Left lung (tissue), 10 donors: ENCODE data around the gene SLC1A7. TPM values are rescaled to one million over a fixed set of nuclear protein-coding genes. Genes with fewer than 3 reads are reported as not detected.

Experiments
- ATAC-seq: fragments of 200-7000 bp; cut with Tn5 transposase; one replicate; pipeline ENCODE4 v1.9.1; 2020; ENCODE audit warnings: moderate library complexity
- DNase-seq, 4 donors: peaks; one replicate each; pipeline ENCODE4 v3.0.0-alpha.2; 2013 to 2020
- H3K27ac ChIP-seq, 2 donors: fragments of 200-600 bp; sonication (generic) in 1 of 2; one replicate each; pipeline versions ENCODE4 v1.5.0 to v1.8.0; 2020 to 2021
- H3K27me3 ChIP-seq, 2 donors: fragments of 200-600 bp; sonication (generic) in 1 of 2; one replicate each; pipeline versions ENCODE4 v1.5.0 to v1.8.0; 2020 to 2021
- H3K36me3 ChIP-seq, 2 donors: fragments of 200-600 bp; sonication (generic) in 1 of 2; one replicate each; pipeline versions ENCODE4 v1.5.0 to v1.8.0; 2020 to 2021
- H3K4me1 ChIP-seq, 2 donors: fragments of 200-600 bp; one replicate each; pipeline ENCODE4 v1.8.0; 2021
- H3K4me3 ChIP-seq, 2 donors: fragments of 200-600 bp; sonication (generic) in 1 of 2; one replicate each; pipeline versions ENCODE4 v1.5.0 to v1.8.0; 2020 to 2021; ENCODE audit warnings: mild to moderate bottlenecking in 1 of 2
- H3K9me3 ChIP-seq, 2 donors: fragments of 200-600 bp; sonication (generic) in 1 of 2; one replicate each; pipeline versions ENCODE4 v1.5.0 to v1.8.0; 2020 to 2021
- CTCF ChIP-seq, 2 donors: fragments of 200-600 bp; sonication (generic) in 1 of 2; IDR thresholded peaks; one replicate each; pipeline versions ENCODE4 v1.5.0 to v1.8.0; 2021; ENCODE audit warnings: antibody characterized with exemption in 2 of 2
- intact Hi-C, 2 donors: fragments of 100-400 bp; cut with DNase I; formaldehyde crosslinking; loops; one replicate each; pipeline versions ENCODE4 v1.11.2 to v1.14.2; 2022
- polyA plus RNA-seq, 6 donors: library from polyadenylated mRNA; unstranded; fragments of 120-200 nt; gene quantifications; one replicate each; pipeline ENCODE4 v1.2.1, GENCODE V29; 2013; ENCODE audit not compliant: insufficient read length in 6 of 6
- total RNA-seq, 2 donors: library from RNA; stranded (reverse); fragmentation: NEBNext Ultra II Directional; extraction: Animal tissue kit (Norgen Biotek cat#: 25700); gene quantifications; one replicate each; pipeline ENCODE4 v1.2.1, GENCODE V29; 2021
- donor health status: DM: no; HTN: yes; CAD: no.
- donor health status: DM: no; HTN: no; CAD: no.

SLC1A7 gene
- total and polyA plus RNA-seq, 8 donors, result 0.38 to 1.2 (median 0.56) TPM

DNA sequence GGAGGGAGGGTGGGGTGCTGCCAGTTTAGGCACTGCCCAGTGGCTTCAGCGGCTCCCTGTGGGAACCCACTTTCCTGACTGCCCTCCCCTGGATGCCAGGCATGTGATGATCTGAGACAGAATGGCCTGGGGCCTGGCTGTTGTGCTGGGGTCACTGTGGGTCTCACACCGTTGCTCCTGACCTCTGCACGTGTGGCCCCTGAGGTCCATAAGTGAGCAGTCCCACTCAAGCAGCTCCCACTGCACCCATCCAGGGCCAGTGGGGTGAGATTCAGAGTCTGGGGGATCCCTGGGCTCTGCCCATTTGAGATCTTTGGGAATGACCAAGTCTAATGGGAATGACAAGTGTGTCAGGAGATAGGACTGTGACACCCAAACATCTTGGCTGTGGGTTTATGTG lies 62.4 kb downstream of the SLC1A7 start:
- ATAC-seq, result no peak
- no peak overlapping the region for H3K27ac ChIP-seq
- H3K4me1 ChIP-seq, result no peaks in the 10 kb centered on the region
- H3K9me3 ChIP-seq, result no peaks in the 10 kb centered on the region
- intact Hi-C loops, result no loop called here
- H3K36me3 ChIP-seq, result no peaks in the 10 kb centered on the region
- peak in 1 of 4 donors; percentile 38 for DNase-seq
- H3K27me3 ChIP-seq, result no peaks in the 10 kb centered on the region
- no peak for TF ChIP-seq CTCF (IDR thresholded peaks at IDR 0.05)
- H3K4me3 ChIP-seq, result no peak overlapping the region

GRCh38 chr1:53079251-53079650 lies 63.2 kb downstream of the SLC1A7 start:
- TF ChIP-seq CTCF (IDR thresholded peaks at IDR 0.05), result no peak
- peak in 1 of 4 donors; percentile 41 for DNase-seq
- Histone ChIP-seq H3K36me3 (no peaks in the 10 kb centered on the region), H3K4me1 (no peaks in the 10 kb centered on the region), H3K9me3 (no peaks in the 10 kb centered on the region), H3K27me3 (no peaks in the 10 kb centered on the region), H3K27ac (no peak overlapping the region), H3K4me3 (no peak overlapping the region)
- ATAC-seq, result no peak
- intact Hi-C loops, result no loop called here

DNA sequence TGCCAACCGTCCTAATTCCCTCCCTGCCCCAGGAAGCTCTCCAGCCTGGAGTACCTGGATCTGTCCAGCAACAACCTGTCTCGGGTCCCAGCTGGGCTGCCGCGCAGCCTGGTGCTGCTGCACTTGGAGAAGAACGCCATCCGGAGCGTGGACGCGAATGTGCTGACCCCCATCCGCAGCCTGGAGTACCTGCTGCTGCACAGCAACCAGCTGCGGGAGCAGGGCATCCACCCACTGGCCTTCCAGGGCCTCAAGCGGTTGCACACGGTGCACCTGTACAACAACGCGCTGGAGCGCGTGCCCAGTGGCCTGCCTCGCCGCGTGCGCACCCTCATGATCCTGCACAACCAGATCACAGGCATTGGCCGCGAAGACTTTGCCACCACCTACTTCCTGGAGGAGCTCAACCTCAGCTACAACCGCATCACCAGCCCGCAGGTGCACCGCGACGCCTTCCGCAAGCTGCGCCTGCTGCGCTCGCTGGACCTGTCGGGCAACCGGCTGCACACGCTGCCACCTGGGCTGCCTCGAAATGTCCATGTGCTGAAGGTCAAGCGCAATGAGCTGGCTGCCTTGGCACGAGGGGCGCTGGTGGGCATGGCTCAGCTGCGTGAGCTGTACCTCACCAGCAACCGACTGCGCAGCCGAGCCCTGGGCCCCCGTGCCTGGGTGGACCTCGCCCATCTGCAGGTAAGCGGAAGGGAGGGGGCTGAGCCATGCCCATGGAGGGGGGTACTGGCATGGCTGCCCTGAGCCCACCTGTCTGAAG lies 63.9 kb downstream of the SLC1A7 start:
- no peak for TF ChIP-seq CTCF (IDR thresholded peaks at IDR 0.05)
- intact Hi-C loops, result no loop called here

GRCh38 chr1:53077599-53077965 lies 64.9 kb downstream of the SLC1A7 start:
- intact Hi-C loops, result no loop called here

More for the DNA sequence above, 63.9 kb downstream of the SLC1A7 start:
- no peak overlapping the region for H3K27ac ChIP-seq
- H3K27me3 ChIP-seq, result no peaks in the 10 kb centered on the region
- no peaks in the 10 kb centered on the region for H3K36me3 ChIP-seq
- DNase-seq (peak in 1 of 4 donors; percentile 80), ATAC-seq (no peak)
- no peaks in the 10 kb centered on the region for H3K9me3 ChIP-seq
- H3K4me3 ChIP-seq, result no peak overlapping the region
- no peaks in the 10 kb centered on the region for H3K4me1 ChIP-seq

More at GRCh38 chr1:53077599-53077965, 64.9 kb downstream of the SLC1A7 start:
- Histone ChIP-seq H3K9me3 (no peaks in the 10 kb centered on the region), H3K27ac (no peak overlapping the region), H3K36me3 (no peaks in the 10 kb centered on the region), H3K4me3 (no peak overlapping the region), H3K4me1 (no peaks in the 10 kb centered on the region), H3K27me3 (no peaks in the 10 kb centered on the region)
- TF ChIP-seq CTCF (IDR thresholded peaks at IDR 0.05), result no peak
- peak in 2 of 4 donors; percentile 25 to 64 for DNase-seq
- no peak for ATAC-seq
